Measurements from ENCODE around the gene NAP1L4. TPM values are rescaled to one million over a fixed set of nuclear protein-coding genes. Genes with fewer than 3 reads are reported as not detected.
A peak's percentile ranks its signal among the peaks of the same experiment; 100 is the strongest.

NAP1L4 gene
- total and polyA plus RNA-seq, 9 donors, result 54.4 to 136 (median 102) TPM

DNA sequence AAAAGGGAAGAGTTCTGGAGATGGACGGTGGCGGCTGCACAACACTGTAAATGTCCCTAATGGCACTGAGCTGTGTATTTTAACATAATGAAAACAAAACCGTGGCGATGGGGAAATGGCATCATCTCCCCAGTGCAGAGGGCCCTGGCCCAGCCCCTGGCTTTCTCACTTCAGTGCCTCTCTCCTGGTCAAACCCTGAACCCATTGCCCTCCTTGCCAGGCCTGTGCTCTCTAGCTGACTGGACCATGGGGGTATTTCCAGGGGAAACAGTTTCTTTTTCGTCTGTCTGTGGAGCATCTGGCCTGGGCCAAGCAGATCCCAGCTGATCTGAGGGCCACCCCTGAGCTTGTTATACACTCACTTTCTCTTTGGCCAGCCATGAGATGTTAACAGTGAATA lies 17.4 kb upstream of the NAP1L4 start:
- TF ChIP-seq CTCF (IDR thresholded peaks at IDR 0.05) (no peak), EP300 (IDR thresholded peaks at IDR 0.05) (no peak), POLR2A (IDR thresholded peaks at IDR 0.05) (no peak)
- intact Hi-C loops (cut with DNase I), result no loop called here
- Histone ChIP-seq H3K27ac (no peak overlapping the region), H3K9me3 (no peaks in the 10 kb centered on the region), H3K36me3 (no peaks in the 10 kb centered on the region), H3K4me1 (ENCODE audit: insufficient read depth) (no peaks in the 10 kb centered on the region), H3K27me3 (no peaks in the 10 kb centered on the region), H3K4me3 (no peak overlapping the region)
- WGBS, 3 donors, result 72 to 77% (median 72%) methylated on average over 5 of the region's 5 CpGs
- DNase-seq, result peak in 1 of 5 donors; percentile 13

DNA sequence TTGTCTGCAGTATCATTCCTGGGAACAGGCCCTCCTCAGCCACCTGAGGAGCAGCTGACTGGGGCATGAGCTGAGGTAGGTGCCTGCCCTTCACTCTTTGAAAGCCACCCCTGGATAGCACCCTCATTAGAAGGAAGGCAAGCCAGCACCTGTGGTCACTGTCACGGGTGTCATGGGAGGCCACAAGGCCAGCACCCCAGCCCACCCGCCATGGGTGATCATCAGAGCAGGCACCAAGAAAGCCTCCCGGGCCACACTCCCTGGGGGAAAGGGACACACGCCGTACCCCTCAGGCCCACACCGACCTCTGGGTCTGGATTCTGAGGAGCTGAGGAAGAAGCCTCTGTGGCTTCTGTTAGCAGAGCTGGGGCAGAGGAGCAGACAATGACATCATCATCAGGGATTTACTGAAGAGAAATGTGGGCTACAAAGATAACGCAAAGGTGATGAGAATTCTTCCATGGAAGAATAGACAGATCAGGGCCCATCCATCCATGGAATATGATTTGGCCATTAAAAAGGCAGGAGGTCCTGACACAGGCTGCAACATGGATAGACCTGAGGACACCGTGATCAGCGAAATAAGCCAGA lies 16.7 kb upstream of the NAP1L4 start:
- TF ChIP-seq CTCF (IDR thresholded peaks at IDR 0.05), result no peak
- TF ChIP-seq EP300 (IDR thresholded peaks at IDR 0.05), result no peak
- TF ChIP-seq POLR2A (IDR thresholded peaks at IDR 0.05), result no peak
- Histone ChIP-seq H3K9me3 (no peaks in the 10 kb centered on the region), H3K4me1 (ENCODE audit: insufficient read depth) (no peaks in the 10 kb centered on the region), H3K36me3 (no peaks in the 10 kb centered on the region), H3K4me3 (no peak overlapping the region), H3K27me3 (no peaks in the 10 kb centered on the region), H3K27ac (no peak overlapping the region)
- intact Hi-C loops (cut with DNase I), result no loop called here
- 87 to 97% (median 95%) methylated on average over 9 of the region's 9 CpGs for WGBS, 3 donors
- DNase-seq, result peak in 1 of 5 donors; percentile 17

DNA sequence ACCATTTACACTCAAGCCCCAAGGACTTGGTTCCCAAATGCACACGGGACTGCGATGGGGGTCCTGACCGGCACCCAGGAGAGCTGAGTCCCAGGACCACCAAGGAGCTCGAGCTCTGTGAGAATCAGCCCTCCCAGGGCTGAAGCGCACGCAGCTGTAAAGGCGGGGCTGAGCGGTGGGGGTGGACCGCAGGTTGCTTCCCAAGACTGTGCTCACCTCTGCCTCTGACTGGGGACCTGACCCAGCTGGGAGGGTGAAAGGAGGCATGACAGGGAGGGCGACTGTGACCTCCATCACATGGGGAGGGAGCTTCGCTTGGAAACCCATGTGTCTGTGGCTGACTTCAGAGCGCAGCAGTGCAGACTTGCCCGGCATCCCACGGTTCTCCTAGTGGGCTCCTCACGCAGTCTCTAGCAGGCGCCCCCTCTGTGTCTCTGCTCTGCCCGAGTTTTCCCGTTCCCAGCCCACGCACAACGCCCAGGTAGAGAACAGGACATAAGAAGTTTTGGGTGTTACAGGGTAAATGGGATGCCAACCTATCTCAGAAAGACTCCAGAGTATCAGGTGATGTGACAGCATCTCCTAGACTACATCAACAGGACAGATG lies 15.4 kb upstream of the NAP1L4 start:
- WGBS, 3 donors, result 86 to 88% (median 87%) methylated on average over 20 of the region's 20 CpGs
- TF ChIP-seq POLR2A (IDR thresholded peaks at IDR 0.05) (no peak), EP300 (IDR thresholded peaks at IDR 0.05) (no peak), CTCF (IDR thresholded peaks at IDR 0.05) (no peak)
- no peaks in the 10 kb centered on the region for H3K36me3 ChIP-seq
- H3K9me3 ChIP-seq, result no peaks in the 10 kb centered on the region
- no peak overlapping the region for H3K4me3 ChIP-seq
- no peak overlapping the region for H3K27ac ChIP-seq
- peak in 1 of 5 donors; percentile 19 for DNase-seq
- intact Hi-C loops (cut with DNase I), result no loop called here
- no peaks in the 10 kb centered on the region for H3K27me3 ChIP-seq
- H3K4me1 ChIP-seq (ENCODE audit: insufficient read depth), result no peaks in the 10 kb centered on the region

- no peak for TF ChIP-seq CTCF (IDR thresholded peaks at IDR 0.05)
- TF ChIP-seq EP300 (IDR thresholded peaks at IDR 0.05), result no peak
- no peak for TF ChIP-seq POLR2A (IDR thresholded peaks at IDR 0.05)
- Histone ChIP-seq H3K27me3 (no peaks in the 10 kb centered on the region), H3K9me3 (no peaks in the 10 kb centered on the region), H3K27ac (no peak overlapping the region), H3K4me3 (no peak overlapping the region), H3K4me1 (ENCODE audit: insufficient read depth) (no peaks in the 10 kb centered on the region), H3K36me3 (no peaks in the 10 kb centered on the region)
- peak in 1 of 5 donors; percentile 29 for DNase-seq
- intact Hi-C loops (cut with DNase I), result no loop called here
- 76 to 80% (median 79%) methylated on average over 21 of the region's 21 CpGs for WGBS, 3 donors
Observed at GRCh38 chr11:3006505-3007260, 14.6 kb upstream of the NAP1L4 start.
